IPS DF 6.9 (cell line): Measurements from ENCODE around the gene D2HGDH.

Experiments
- DNase-seq: peaks from one replicate; pipeline ENCODE4 v3.0.0-alpha.2; 2013; ENCODE audit warnings: low read depth, low spot score
- H3K27ac ChIP-seq: one replicate; pipeline ENCODE4 v1.5.1; 2013; ENCODE audit warnings: low read length, control low read depth
- H3K27me3 ChIP-seq: 2 replicates; pipeline ENCODE4 v1.6.1; 2013; ENCODE audit warnings: mild to moderate bottlenecking, low read length; ENCODE audit not compliant: control insufficient read depth, insufficient read depth
- H3K36me3 ChIP-seq: 2 replicates; pipeline ENCODE4 v1.6.1; 2013; ENCODE audit warnings: low read length; ENCODE audit not compliant: control insufficient read depth, insufficient read depth
- H3K4me1 ChIP-seq: 2 replicates; pipeline ENCODE4 v1.6.1; 2013; ENCODE audit warnings: low read length; ENCODE audit not compliant: control insufficient read depth, insufficient read depth
- H3K4me3 ChIP-seq: 2 replicates; pipeline ENCODE4 v1.5.1; 2013; ENCODE audit warnings: mild to moderate bottlenecking, low read length
- H3K9me3 ChIP-seq: 2 replicates; pipeline ENCODE4 v1.6.1; 2013; ENCODE audit warnings: low read length, inconsistent platforms; ENCODE audit not compliant: control insufficient read depth, insufficient read depth
- WGBS: extraction: QIAGEN DNeasy Blood & Tissue Kit; methylation state at CpG from one replicate; pipeline ENCODE4 v1.1.7; 2013; ENCODE audit warnings: mixed read lengths, missing lambda C conversion rate; ENCODE audit not compliant: insufficient read length, insufficient coverage; 5-methylcytosine and 5-hydroxymethylcytosine counted together

Gene D2HGDH

DNA sequence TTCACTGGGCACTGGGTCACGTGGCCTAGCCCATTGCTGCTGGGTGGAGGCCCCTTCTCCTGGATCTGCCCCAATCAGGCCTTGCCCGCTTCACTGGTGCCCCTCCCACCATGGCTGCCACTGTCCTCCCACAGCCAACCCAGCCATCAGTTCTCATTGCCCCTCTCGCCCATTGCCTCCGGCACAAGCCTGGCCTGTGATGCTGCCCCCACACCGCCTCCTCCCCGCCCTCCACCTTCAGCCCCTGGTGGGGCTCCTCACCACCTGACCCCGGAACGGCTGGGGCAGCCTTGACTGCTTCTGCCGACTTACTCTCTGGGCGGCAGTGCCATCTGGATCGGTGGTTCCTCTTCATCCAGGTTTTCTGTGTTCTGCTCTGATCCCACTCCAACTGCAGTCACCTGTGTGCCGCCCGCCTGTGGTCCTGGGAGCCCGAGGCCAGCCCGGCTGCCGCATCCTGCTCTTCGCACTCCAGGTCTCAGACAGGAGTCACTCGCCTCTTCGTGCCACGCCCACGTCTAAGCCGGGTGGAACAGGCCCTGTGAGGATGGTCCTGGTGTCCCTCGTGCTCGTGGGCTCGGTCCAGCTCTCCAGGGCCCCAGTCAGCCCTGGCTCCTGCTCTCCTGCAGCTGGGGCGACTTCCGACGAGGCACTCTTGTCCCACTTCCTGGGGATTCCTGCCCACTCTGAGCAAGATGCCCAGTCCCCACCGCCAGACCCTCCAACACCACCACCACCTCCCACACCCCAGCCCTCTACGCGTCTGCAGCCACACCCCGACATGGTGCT lies 14.2 kb downstream of the D2HGDH start:
- no peaks in the 10 kb centered on the region for H3K36me3 ChIP-seq
- no CpG with 5 or more reads among the region's 32 CpGs for WGBS
- no peaks in the 10 kb centered on the region for H3K4me1 ChIP-seq
- no peak for DNase-seq
- no peaks in the 10 kb centered on the region for H3K27me3 ChIP-seq
- H3K9me3 ChIP-seq = no peaks in the 10 kb centered on the region
- H3K4me3 ChIP-seq = no peak overlapping the region
- H3K27ac ChIP-seq = no peak overlapping the region

DNA sequence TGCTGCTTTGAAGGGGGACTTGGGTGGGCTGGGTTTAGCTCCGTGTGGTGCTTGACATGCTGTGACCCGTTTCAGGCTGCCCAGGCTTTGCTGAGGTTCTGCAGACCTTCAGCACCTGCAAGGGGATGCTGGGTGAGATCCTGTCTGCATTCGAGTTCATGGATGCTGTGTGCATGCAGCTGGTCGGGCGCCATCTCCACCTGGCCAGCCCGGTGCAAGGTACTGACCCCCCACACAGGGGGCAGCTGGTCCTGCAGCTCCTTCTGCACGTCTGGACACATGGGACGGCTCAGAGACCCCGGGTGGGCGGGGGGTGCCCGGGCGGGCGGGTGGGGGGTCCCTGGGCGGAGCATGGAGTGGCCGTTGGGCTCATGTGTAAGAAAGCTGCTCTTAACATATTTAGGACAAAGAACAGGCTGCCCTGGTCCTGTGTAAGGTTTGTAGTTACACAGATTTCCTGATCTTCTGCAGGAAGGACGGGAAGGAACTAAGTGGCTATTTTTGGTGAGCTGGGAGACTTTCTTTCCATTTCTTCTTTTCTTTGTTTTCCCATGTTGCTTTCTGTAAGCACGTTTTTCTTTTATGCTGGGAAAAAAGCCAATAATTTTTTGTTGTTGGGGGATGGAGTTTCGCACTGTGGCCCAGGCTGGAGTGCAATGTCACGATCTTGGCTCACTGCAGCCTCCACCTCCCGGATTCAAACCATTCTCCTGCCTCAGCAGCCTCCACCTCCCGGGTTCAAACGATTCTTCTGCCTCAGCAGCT lies 15.8 kb downstream of the D2HGDH start:
- WGBS = no CpG with 5 or more reads among the region's 22 CpGs
- no peaks in the 10 kb centered on the region for H3K9me3 ChIP-seq

DNA sequence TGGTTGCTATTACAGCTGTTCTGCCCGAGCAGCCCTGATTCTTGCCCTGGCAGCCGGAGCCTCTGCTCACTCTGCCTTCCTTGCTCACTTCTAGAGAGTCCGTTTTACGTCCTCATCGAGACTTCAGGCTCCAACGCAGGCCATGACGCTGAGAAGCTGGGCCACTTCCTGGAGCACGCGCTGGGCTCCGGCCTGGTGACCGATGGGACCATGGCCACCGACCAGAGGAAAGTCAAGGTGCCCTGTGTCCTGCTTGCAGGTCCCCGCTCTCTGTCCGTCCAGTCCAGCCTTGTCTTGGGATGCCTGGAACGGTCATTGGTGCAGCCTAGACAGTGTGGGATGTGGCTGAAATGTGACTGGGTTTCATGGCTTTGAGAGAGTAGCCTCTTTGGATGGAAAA lies 16.7 kb downstream of the D2HGDH start:
- WGBS = no CpG with 5 or more reads among the region's 15 CpGs
- no peak overlapping the region for H3K4me3 ChIP-seq
- H3K27ac ChIP-seq = no peak overlapping the region
- H3K4me1 ChIP-seq = no peaks in the 10 kb centered on the region
- H3K27me3 ChIP-seq = no peaks in the 10 kb centered on the region
- no peaks in the 10 kb centered on the region for H3K36me3 ChIP-seq
- DNase-seq = no peak
- no peaks in the 10 kb centered on the region for H3K9me3 ChIP-seq

More for the DNA sequence above, 15.8 kb downstream of the D2HGDH start:
- Histone ChIP-seq H3K27ac (no peak overlapping the region), H3K4me1 (no peaks in the 10 kb centered on the region), H3K36me3 (no peaks in the 10 kb centered on the region), H3K27me3 (no peaks in the 10 kb centered on the region), H3K4me3 (no peak overlapping the region)
- DNase-seq = no peak

DNA sequence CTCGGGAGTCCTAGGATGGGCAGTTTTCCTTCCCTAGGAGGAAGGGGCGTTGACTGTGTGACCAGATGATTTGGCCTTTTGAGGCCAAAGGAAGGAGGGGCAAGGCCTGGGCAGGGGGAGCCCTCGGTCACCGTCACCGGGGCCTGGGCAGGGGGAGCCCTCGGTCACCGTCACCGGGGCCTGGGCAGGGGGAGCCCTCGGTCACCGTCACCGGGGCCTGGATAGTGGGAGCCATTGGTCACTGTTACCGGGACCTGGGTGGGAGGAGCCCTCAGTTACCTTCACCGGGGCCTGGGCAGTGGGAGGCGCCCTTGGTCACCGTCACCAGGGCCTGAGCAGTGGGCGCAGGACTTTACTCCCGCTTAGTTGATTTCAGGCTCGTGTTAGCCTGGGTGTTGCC lies 17.3 kb downstream of the D2HGDH start:
- Histone ChIP-seq H3K27ac (no peak overlapping the region), H3K4me1 (no peaks in the 10 kb centered on the region), H3K36me3 (no peaks in the 10 kb centered on the region), H3K9me3 (no peaks in the 10 kb centered on the region), H3K4me3 (no peak overlapping the region), H3K27me3 (no peaks in the 10 kb centered on the region)
- WGBS = no CpG with 5 or more reads among the region's 18 CpGs
- DNase-seq = no peak

DNA sequence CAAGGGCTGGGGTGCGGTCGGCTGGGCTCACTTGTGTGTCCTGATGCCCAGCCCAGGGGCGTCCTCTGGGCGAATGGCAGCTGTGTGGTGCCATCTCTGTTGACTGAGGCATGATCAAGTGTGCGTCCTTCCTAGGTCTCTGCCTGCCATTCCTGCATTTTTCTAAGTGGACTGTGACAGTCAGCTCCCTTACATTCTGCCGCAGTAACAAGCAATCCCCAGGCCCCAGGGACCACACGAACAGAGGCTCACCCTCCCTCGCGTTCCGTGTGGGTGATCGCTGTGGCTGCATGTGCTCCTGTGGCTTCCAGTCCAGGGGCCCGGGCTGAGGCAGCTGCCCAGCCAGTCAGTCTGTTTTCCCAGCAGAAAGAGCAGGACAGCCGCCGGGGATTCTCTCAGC lies 17.8 kb downstream of the D2HGDH start:
- no peaks in the 10 kb centered on the region for H3K36me3 ChIP-seq
- DNase-seq = no peak
- no peaks in the 10 kb centered on the region for H3K9me3 ChIP-seq
- WGBS = no CpG with 5 or more reads among the region's 14 CpGs
- H3K27ac ChIP-seq = no peak overlapping the region
- no peak overlapping the region for H3K4me3 ChIP-seq
- H3K4me1 ChIP-seq = no peaks in the 10 kb centered on the region
- H3K27me3 ChIP-seq = no peaks in the 10 kb centered on the region

DNA sequence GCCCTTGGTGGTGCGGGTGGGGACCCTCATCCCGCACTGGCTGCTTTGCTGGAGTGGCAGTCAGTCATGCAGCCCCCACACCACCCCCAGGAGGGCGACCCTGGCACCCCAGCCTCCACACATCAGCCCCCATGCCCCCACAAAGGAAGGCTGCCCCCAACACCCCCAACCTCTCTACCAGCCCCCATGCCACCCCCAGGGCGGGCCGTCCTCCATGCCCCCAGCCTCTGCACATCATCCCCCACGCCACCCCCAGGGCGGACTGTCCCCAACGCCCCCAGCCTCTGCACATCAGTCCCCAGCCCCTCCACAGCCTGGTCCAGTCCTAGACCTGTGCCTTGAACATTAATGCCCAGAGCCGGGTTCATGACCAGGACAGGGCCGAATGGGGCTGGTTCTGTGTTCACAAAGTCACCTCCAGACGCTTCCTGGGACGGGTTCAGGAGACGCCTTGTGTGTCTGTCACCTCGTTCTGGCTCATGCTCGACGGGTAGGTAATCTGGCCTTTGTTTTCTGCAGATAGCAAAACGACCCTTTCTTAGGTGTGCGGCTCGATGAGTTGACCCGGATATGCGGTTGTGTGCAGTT lies 18.4 kb downstream of the D2HGDH start:
- no peaks in the 10 kb centered on the region for H3K36me3 ChIP-seq
- H3K4me1 ChIP-seq = no peaks in the 10 kb centered on the region
- no peak for DNase-seq
- no peak overlapping the region for H3K4me3 ChIP-seq
- no peaks in the 10 kb centered on the region for H3K9me3 ChIP-seq
- H3K27ac ChIP-seq = no peak overlapping the region
- no CpG with 5 or more reads among the region's 21 CpGs for WGBS
- no peaks in the 10 kb centered on the region for H3K27me3 ChIP-seq

DNA sequence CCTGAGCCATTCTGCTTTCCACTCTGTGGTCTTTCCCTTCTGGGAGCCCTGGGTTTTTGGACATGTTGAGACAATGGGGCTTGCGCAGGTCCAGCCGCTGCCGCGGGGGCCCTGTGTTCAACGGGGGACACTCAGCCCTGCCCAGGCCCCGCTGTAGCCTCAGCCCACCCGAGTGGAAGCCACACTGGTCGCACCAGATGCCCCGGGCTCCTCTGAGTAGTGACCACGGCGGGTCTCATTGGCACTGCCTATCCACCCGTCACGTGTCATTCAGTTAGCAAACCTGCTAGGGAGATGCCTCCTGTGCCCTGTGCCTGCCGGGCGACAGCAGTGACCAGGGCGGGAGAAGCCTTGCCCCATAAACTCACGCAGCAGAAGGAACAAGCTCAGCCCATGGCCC lies 19.1 kb downstream of the D2HGDH start:
- no peaks in the 10 kb centered on the region for H3K4me1 ChIP-seq
- H3K4me3 ChIP-seq = no peak overlapping the region
- H3K27me3 ChIP-seq = no peaks in the 10 kb centered on the region
- DNase-seq = no peak
- H3K27ac ChIP-seq = no peak overlapping the region
- WGBS = no CpG with 5 or more reads among the region's 17 CpGs
- H3K36me3 ChIP-seq = no peaks in the 10 kb centered on the region
- no peaks in the 10 kb centered on the region for H3K9me3 ChIP-seq

DNA sequence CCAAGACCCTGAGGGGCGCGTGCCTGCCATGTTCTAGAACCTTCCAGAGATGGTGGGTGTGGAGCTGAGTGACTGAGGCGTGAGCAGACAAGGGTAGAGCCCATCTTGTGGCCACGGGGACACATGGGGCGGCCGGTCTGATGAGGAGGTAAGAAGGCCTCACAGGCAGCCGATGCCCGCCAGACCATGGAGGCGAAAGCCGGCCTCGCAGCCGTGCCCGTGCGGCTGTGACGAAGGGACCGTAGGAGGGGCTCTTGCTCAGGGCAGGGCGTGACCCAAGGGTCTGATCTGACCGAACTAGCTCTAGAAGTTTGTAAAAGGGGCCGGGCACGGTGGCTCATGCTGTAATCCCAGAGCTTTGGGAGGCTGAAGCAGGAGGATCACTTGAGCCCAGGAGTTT lies 19.6 kb downstream of the D2HGDH start:
- no CpG with 5 or more reads among the region's 20 CpGs for WGBS
- Histone ChIP-seq H3K27ac (no peak overlapping the region), H3K36me3 (no peaks in the 10 kb centered on the region), H3K4me3 (no peak overlapping the region), H3K27me3 (no peaks in the 10 kb centered on the region), H3K9me3 (no peaks in the 10 kb centered on the region), H3K4me1 (no peaks in the 10 kb centered on the region)
- no peak for DNase-seq

DNA sequence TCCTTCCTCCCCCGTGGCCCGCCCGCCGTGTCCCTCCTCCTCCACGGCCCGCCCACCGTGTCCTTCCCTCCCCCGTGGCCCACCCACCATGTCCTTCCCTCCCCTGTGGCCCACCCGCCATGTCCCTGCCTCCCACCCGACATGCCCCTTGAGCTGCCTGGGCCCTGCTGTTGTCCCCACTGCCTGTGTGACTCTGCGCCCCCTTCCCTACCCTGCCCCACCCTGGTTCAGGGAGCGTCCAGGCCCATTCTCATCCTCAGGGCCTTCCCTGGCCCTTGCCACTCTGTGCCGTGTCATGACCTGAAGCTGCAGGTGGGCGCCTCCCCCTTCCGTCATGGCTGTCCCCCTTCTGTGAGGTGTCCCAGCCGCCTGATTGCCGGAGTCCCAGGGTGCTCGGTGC lies 20.7 kb downstream of the D2HGDH start:
- no peak overlapping the region for H3K27ac ChIP-seq
- DNase-seq = no peak
- H3K36me3 ChIP-seq = no peaks in the 10 kb centered on the region
- no CpG with 5 or more reads among the region's 18 CpGs for WGBS
- H3K9me3 ChIP-seq = no peaks in the 10 kb centered on the region
- H3K4me1 ChIP-seq = no peaks in the 10 kb centered on the region
- no peak overlapping the region for H3K4me3 ChIP-seq
- H3K27me3 ChIP-seq = no peaks in the 10 kb centered on the region

DNA sequence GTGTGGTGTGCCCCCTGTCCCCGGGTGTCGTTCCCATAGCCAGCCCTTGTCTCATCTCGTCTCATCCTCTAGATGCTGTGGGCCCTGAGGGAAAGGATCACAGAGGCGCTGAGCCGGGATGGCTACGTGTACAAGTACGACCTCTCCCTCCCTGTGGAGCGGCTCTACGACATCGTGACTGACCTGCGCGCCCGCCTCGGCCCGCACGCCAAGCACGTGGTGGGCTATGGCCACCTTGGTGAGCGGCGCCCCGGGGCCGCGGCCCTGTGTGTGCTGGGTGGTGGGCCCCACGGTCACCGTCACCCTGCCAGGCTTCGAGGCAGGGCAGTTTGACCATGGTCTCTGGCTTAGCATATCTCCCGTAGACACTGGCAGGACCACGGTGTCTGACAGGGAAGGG lies 21.3 kb downstream of the D2HGDH start:
- Histone ChIP-seq H3K4me3 (no peak overlapping the region), H3K27me3 (no peaks in the 10 kb centered on the region), H3K36me3 (no peaks in the 10 kb centered on the region), H3K4me1 (no peaks in the 10 kb centered on the region), H3K9me3 (no peaks in the 10 kb centered on the region), H3K27ac (no peak overlapping the region)
- no CpG with 5 or more reads among the region's 27 CpGs for WGBS
- DNase-seq = no peak
